Caco-2 (cell line): ENCODE measurements around the gene PLEKHG3. TPM values are rescaled to one million over a fixed set of nuclear protein-coding genes. Genes with fewer than 3 reads are reported as not detected.
A peak's percentile ranks its signal among the peaks of the same experiment; 100 is the strongest.

Experiments
- BruUV-seq: library from RNA; stranded (reverse); fragments of 400-500 nt; replicated peaks from 2 replicates; lab custom pipeline; 2021; lab: Mats Ljungman, UMichigan
- CTCF ChIA-PET: fragments of 300-600 bp; sonication (Branson Sonifier 250); formaldehyde crosslinking; loops from one replicate; lab custom pipeline; 2022; ENCODE audit warnings: antibody characterized with exemption; lab: Charles Lee
- POLR2A ChIA-PET: fragments of 300-600 bp; sonication (Branson Sonifier 250); formaldehyde crosslinking; loops from one replicate; lab custom pipeline; 2022; ENCODE audit warnings: antibody characterized with exemption; lab: Charles Lee
- DNase-seq, 2 experiments: peaks; one replicate each; pipeline versions ENCODE4 v3.0.0 to v3.0.0-alpha.2; 2020 to 2022
- H3K27me3 ChIP-seq: replicated peaks from 2 replicates; pipeline ENCODE4 v1.6.0; 2011; ENCODE audit warnings: low read length; ENCODE audit not compliant: control insufficient read depth, insufficient read depth
- H3K36me3 ChIP-seq: 2 replicates; pipeline ENCODE4 v1.5.1; 2011; ENCODE audit warnings: low read length; ENCODE audit not compliant: control insufficient read depth, insufficient read depth
- H3K4me1 ChIP-seq: fragments of 250-450 bp; sonication (Bioruptor Pico); 2 replicates; pipeline ENCODE4 v1.5.1; 2020; ENCODE audit warnings: mild to moderate bottlenecking
- H3K4me3 ChIP-seq: 2 replicates; pipeline ENCODE4 v1.5.1; 2011; ENCODE audit warnings: low read depth, mild to moderate bottlenecking, control low read depth, low read length
- H3K9me3 ChIP-seq: fragments of 250-450 bp; sonication (Bioruptor Pico); 2 replicates; pipeline ENCODE4 v1.5.1; 2020; ENCODE audit warnings: mild to moderate bottlenecking, moderate library complexity
- H3K27ac Mint-ChIP-seq: one replicate; pipeline ENCODE4 v1.8.0; 2022; ENCODE audit warnings: mixed read lengths; ENCODE audit not compliant: unreplicated experiment
- H3K27me3 Mint-ChIP-seq: one replicate; pipeline ENCODE4 v1.8.0; 2022; ENCODE audit warnings: mixed read lengths; ENCODE audit not compliant: insufficient read depth, unreplicated experiment
- H3K36me3 Mint-ChIP-seq: one replicate; pipeline ENCODE4 v1.8.0; 2022; ENCODE audit warnings: mild to moderate bottlenecking, mixed read lengths; ENCODE audit not compliant: insufficient read depth, unreplicated experiment
- H3K4me1 Mint-ChIP-seq: one replicate; pipeline ENCODE4 v1.8.0; 2022; ENCODE audit warnings: low read depth, mixed read lengths; ENCODE audit not compliant: unreplicated experiment
- H3K4me3 Mint-ChIP-seq: one replicate; pipeline ENCODE4 v1.8.0; 2022; ENCODE audit warnings: mild to moderate bottlenecking, moderate library complexity, mixed read lengths; ENCODE audit not compliant: unreplicated experiment
- H3K9me3 Mint-ChIP-seq: one replicate; pipeline ENCODE4 v1.8.0; 2022; ENCODE audit warnings: mixed read lengths; ENCODE audit not compliant: unreplicated experiment
- intact Hi-C: fragments of 100-400 bp; cut with micrococcal nuclease; formaldehyde crosslinking; loops from one replicate; pipeline ENCODE4 v1.10.0; 2022; ENCODE audit not compliant: unreplicated experiment
- total RNA-seq: library from RNA; stranded (reverse); gene quantifications from 2 replicates; pipeline ENCODE4 v1.2.3, GENCODE V29; 2022
- TF ChIP-seq, protein P1 (sequence below), 2 experiments: fragments of 200-600 bp in 1 of 2; IDR thresholded peaks; 1 replicate in 1 of 2; 2 replicates in 1 of 2; pipeline versions ENCODE4 v1.5.1 to v1.8.0; 2011 to 2022; ENCODE audit warnings: antibody characterized with exemption in 1 of 2, control low read depth in 1 of 2, inconsistent platforms in 1 of 2, low read depth in 1 of 2, low read length in 1 of 2, mild to moderate bottlenecking in 1 of 2, moderate library complexity in 1 of 2; ENCODE audit not compliant: insufficient read depth in 1 of 2, severe bottlenecking in 1 of 2, unreplicated experiment in 1 of 2

Gene PLEKHG3
- total RNA-seq, 1 experiment from 2014 or later: 85.9 TPM

DNA sequence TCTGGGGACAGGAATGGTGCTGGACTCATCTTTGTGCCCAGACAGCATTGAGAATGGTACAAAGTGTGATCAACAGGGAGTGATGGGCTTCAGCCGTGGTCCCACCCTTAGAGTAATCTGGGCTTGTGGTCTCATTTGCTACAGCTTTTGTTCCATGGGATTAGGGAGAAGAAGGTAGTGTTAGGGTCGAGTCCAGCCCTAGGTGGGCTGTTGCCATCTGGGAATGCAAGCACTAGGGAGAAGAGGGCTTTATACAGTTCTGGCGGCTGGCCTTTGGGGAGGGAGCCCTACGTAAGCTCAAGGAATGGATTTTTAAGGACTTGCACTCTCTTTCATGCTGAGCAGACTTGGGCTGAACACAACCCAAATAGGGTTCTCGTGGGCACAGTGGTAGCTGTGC, 4.9 kb downstream of the PLEKHG3 start:
- peaks cover 19% of the 10 kb centered on the region for H3K9me3 Mint-ChIP-seq
- no TSS peak for BruUV-seq
- H3K4me1 Mint-ChIP-seq: peaks cover 63% of the 10 kb centered on the region
- H3K27ac Mint-ChIP-seq: peak overlapping the region; percentile 42
- no peak overlapping the region for H3K4me3 ChIP-seq
- H3K36me3 ChIP-seq: peaks cover 5% of the 10 kb centered on the region
- H3K27me3 Mint-ChIP-seq: no peaks in the 10 kb centered on the region
- no peak overlapping the region for H3K4me3 Mint-ChIP-seq
- H3K27me3 ChIP-seq: no peaks in the 10 kb centered on the region
- TF ChIP-seq, protein P1, sequence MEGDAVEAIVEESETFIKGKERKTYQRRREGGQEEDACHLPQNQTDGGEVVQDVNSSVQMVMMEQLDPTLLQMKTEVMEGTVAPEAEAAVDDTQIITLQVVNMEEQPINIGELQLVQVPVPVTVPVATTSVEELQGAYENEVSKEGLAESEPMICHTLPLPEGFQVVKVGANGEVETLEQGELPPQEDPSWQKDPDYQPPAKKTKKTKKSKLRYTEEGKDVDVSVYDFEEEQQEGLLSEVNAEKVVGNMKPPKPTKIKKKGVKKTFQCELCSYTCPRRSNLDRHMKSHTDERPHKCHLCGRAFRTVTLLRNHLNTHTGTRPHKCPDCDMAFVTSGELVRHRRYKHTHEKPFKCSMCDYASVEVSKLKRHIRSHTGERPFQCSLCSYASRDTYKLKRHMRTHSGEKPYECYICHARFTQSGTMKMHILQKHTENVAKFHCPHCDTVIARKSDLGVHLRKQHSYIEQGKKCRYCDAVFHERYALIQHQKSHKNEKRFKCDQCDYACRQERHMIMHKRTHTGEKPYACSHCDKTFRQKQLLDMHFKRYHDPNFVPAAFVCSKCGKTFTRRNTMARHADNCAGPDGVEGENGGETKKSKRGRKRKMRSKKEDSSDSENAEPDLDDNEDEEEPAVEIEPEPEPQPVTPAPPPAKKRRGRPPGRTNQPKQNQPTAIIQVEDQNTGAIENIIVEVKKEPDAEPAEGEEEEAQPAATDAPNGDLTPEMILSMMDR (IDR thresholded peaks at IDR 0.05; ENCODE audit: insufficient read depth in 1 of 2, low read depth in 1 of 2, low read length in 1 of 2, severe bottlenecking in 1 of 2, unreplicated experiment in 1 of 2): no peak
- POLR2A ChIA-PET: interaction anchor here (0.7 kb wide), 1 partner anchor 169 kb away, joined by 3 read pairs; the partner anchor contains the start of gene HSPA2
- H3K36me3 Mint-ChIP-seq: peaks cover 59% of the 10 kb centered on the region
- DNase-seq: no peak
- peaks cover 31% of the 10 kb centered on the region for H3K4me1 ChIP-seq
- H3K9me3 ChIP-seq: peaks cover 18% of the 10 kb centered on the region
- CTCF ChIA-PET: interaction anchor here (0.8 kb wide), 1 partner anchor 56 kb away, joined by 4 read pairs; no protein-coding TSS in a partner anchor
- intact Hi-C loops: no loop called here

DNA sequence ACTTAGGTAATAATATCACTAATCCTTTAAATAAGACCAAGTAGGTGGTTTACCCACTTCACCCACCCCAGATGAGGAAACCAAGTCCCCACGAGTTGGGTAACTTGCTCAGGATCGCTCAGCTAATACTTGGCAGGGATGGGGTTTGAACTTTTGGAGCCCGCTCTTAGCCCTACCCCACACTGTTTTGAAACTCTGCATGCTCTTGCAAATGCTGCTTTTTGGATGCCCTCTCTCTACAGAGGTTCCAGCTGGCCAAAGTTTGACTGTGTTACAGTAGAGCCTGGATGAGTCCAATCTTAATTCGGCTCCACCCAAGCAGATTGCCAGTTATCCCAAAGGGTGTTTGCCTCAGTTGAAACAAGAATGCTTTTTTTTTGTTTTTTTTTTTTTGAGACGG, 6.8 kb downstream of the PLEKHG3 start:
- POLR2A ChIA-PET: interaction anchor here (0.7 kb wide), 1 partner anchor 12 kb away, joined by 4 read pairs; no protein-coding TSS in a partner anchor
- peaks cover 77% of the 10 kb centered on the region for H3K4me1 Mint-ChIP-seq
- no peaks in the 10 kb centered on the region for H3K27me3 ChIP-seq
- no TSS peak for BruUV-seq
- H3K4me1 ChIP-seq: peaks cover 48% of the 10 kb centered on the region
- H3K9me3 Mint-ChIP-seq: peaks cover 20% of the 10 kb centered on the region
- DNase-seq: no peak
- H3K4me3 ChIP-seq: no peak overlapping the region
- intact Hi-C loops: no loop called here
- TF ChIP-seq, protein P1 (IDR thresholded peaks at IDR 0.05; ENCODE audit: insufficient read depth in 1 of 2, low read depth in 1 of 2, low read length in 1 of 2, severe bottlenecking in 1 of 2, unreplicated experiment in 1 of 2): no peak
- H3K4me3 Mint-ChIP-seq: no peak overlapping the region
- no peaks in the 10 kb centered on the region for H3K27me3 Mint-ChIP-seq
- peaks cover 68% of the 10 kb centered on the region for H3K36me3 Mint-ChIP-seq
- H3K9me3 ChIP-seq: peaks cover 18% of the 10 kb centered on the region
- CTCF ChIA-PET: interaction anchor here (0.6 kb wide), 1 partner anchor 18 kb away, joined by 3 read pairs; no protein-coding TSS in a partner anchor
- no peak overlapping the region for H3K27ac Mint-ChIP-seq
- H3K36me3 ChIP-seq: peaks cover 5% of the 10 kb centered on the region

DNA sequence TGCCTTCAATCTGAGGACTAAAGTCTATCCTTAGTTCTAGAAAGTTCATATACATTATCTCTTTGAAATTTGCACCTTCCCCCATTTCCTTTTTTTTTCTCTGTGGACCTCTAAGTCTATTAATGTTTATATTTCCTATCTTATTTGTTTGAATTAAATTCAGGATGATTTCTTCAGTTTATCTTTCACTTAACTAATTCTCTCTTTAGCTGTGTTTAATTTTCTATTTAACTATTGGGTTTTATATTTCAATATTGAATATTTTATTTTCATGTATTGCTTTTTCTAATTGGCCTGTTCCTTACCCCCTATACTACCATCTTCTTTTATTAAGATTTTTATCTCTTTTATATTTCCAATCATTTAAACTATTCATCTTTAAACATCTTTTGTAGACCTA, 9.5 kb downstream of the PLEKHG3 start:
- Mint-ChIP-seq H3K4me3 (no peak overlapping the region), H3K36me3 (peaks cover 67% of the 10 kb centered on the region), H3K9me3 (peaks cover 20% of the 10 kb centered on the region), H3K4me1 (peaks cover 80% of the 10 kb centered on the region), H3K27me3 (no peaks in the 10 kb centered on the region), H3K27ac (peak overlapping the region; percentile 91)
- POLR2A ChIA-PET: no interaction called here
- CTCF ChIA-PET: no interaction called here
- TF ChIP-seq, protein P1 (IDR thresholded peaks at IDR 0.05; ENCODE audit: insufficient read depth in 1 of 2, low read depth in 1 of 2, low read length in 1 of 2, severe bottlenecking in 1 of 2, unreplicated experiment in 1 of 2): no peak
- Histone ChIP-seq H3K36me3 (peaks cover 5% of the 10 kb centered on the region), H3K4me3 (no peak overlapping the region), H3K27me3 (no peaks in the 10 kb centered on the region), H3K4me1 (peaks cover 49% of the 10 kb centered on the region), H3K9me3 (peaks cover 18% of the 10 kb centered on the region)
- no peak for DNase-seq
- no TSS peak for BruUV-seq
- intact Hi-C loops: no loop called here
